Right lobe of liver (tissue), 6 donors: ENCODE results near the gene KMT2E. TPM values are rescaled to one million over a fixed set of nuclear protein-coding genes. Genes with fewer than 3 reads are reported as not detected.
"Not testable (repeated sequence)": the region's sequence is repeated elsewhere in the genome, so short reads cannot be mapped to it uniquely, and the experiment has no call there.

Experiments used
- ATAC-seq, 4 donors: fragments of 200-7000 bp; cut with Tn5 transposase; one replicate each; pipeline ENCODE4 v1.9.1; 2020; ENCODE audit warnings: mild to moderate bottlenecking in 4 of 4, moderate library complexity in 4 of 4
- DNase-seq, 3 donors: peaks; one replicate each; pipeline ENCODE4 v3.0.0-alpha.2; 2020
- H3K27ac ChIP-seq, 3 donors: fragments of 200-600 bp; one replicate each; pipeline ENCODE4 v1.8.0; 2022
- H3K27me3 ChIP-seq, 2 donors: fragments of 200-600 bp; one replicate each; pipeline ENCODE4 v1.8.0; 2022
- H3K36me3 ChIP-seq, 4 donors: fragments of 200-600 bp; sonication (generic) in 1 of 4; one replicate each; pipeline versions ENCODE4 v1.5.1 to v1.8.0; 2017 to 2022; ENCODE audit warnings: control low read depth in 1 of 4
- H3K4me1 ChIP-seq, 4 donors: fragments of 200-600 bp; sonication (generic) in 1 of 4; one replicate each; pipeline versions ENCODE4 v1.5.1 to v1.8.0; 2017 to 2022; ENCODE audit warnings: control low read depth in 1 of 4
- H3K4me3 ChIP-seq, 3 donors: fragments of 200-600 bp; one replicate each; pipeline ENCODE4 v1.8.0; 2022
- H3K9me3 ChIP-seq, 4 donors: fragments of 200-600 bp; sonication (generic) in 1 of 4; one replicate each; pipeline versions ENCODE4 v1.5.1 to v1.8.0; 2017 to 2022; ENCODE audit warnings: control low read depth in 1 of 4
- CTCF ChIP-seq, 4 donors: fragments of 200-600 bp in 3 of 4; fragments of 450-650 bp in 1 of 4; IDR thresholded peaks; one replicate each; pipeline versions ENCODE4 v1.5.1 to v1.8.0; 2016 to 2022; ENCODE audit warnings: antibody characterized with exemption in 4 of 4, mild to moderate bottlenecking in 2 of 4
- POLR2A ChIP-seq: fragments of 450-650 bp; IDR thresholded peaks from one replicate; pipeline ENCODE4 v1.6.1; 2017; ENCODE audit warnings: antibody characterized with exemption, mild to moderate bottlenecking
- WGBS: methylation state at CpG from one replicate; pipeline ENCODE4 v1.1.6; 2018; ENCODE audit warnings: low coverage, low lambda C conversion rate; ENCODE audit not compliant: insufficient coverage; ENCODE audit errors: missing lambda C conversion rate; 5-methylcytosine and 5-hydroxymethylcytosine counted together
- intact Hi-C, 2 donors: fragments of 100-400 bp; cut with DNase I; formaldehyde crosslinking; loops; one replicate each; pipeline versions ENCODE4 v1.11.2 to v1.14.1; 2022
- total RNA-seq, 6 experiments: library from RNA; depleted of rRNA in 2 of 6; stranded (reverse); fragments of >200 nt in 2 of 6; fragmentation: NEBNext Ultra II Directional in 3 of 6; extraction: Animal tissue kit (Norgen Biotek cat#: 25700) in 3 of 6; gene quantifications; one replicate each; pipeline versions ENCODE4 v1.1.0 to v1.2.4, GENCODE V29; 2016 to 2023
- donor health status: DM: no; HTN: yes; CAD: no.
- donor health status: DM: no; HTN: no; CAD: no.
- donor health status: DM: no; HTN: no; CAD: no.
- donor health status: DM: no; HTN: yes; CAD: no.
- donor health status: DM: no; HTN: yes; CAD: no.

The KMT2E gene
- total RNA-seq, 6 experiments from 2014 or later: 21.6 to 31.6 (median 25.3) TPM

GRCh38 chr7:104984585-104985258 is 29.3 kb upstream of the KMT2E start:
- H3K4me3 ChIP-seq: peak overlapping the region; percentile 45 to 74 (median 59)

GRCh38 chr7:104985259-104985617 is 28.8 kb upstream of the KMT2E start:
- H3K4me1 ChIP-seq: peaks cover 0 to 37% (median 9%) of the 10 kb centered on the region in 4 donors
- 33% methylated on average over 1 of the region's 1 CpG for WGBS
- no peak overlapping the region for H3K27ac ChIP-seq

More at GRCh38 chr7:104984585-104985258, 29.3 kb upstream of the KMT2E start:
- 28% methylated on average over 7 of the region's 7 CpGs for WGBS
- TF ChIP-seq CTCF (IDR thresholded peaks at IDR 0.05) (no peak), POLR2A (no peak)
- Histone ChIP-seq H3K36me3 (no peaks in the 10 kb centered on the region), H3K9me3 (no peaks in the 10 kb centered on the region), H3K27ac (peak overlapping the region; percentile 87 to 92 (median 90)), H3K27me3 (no peaks in the 10 kb centered on the region), H3K4me1 (peaks cover 0 to 37% (median 9%) of the 10 kb centered on the region in 4 donors)
- intact Hi-C loops: no loop called here
- DNase-seq: no peak
- ATAC-seq: no peak

GRCh38 chr7:104986628-104987259 is 27.3 kb upstream of the KMT2E start:
- WGBS: 81% methylated on average over 6 of the region's 6 CpGs
- Histone ChIP-seq H3K36me3 (peaks cover 0 to 5% (median 0%) of the 10 kb centered on the region in 4 donors), H3K27me3 (no peaks in the 10 kb centered on the region), H3K4me1 (peaks cover 0 to 37% (median 9%) of the 10 kb centered on the region in 4 donors), H3K27ac (no peak overlapping the region), H3K4me3 (no peak overlapping the region), H3K9me3 (no peaks in the 10 kb centered on the region)
- TF ChIP-seq POLR2A: no peak
- TF ChIP-seq CTCF (IDR thresholded peaks at IDR 0.05): no peak
- intact Hi-C loops: no loop called here
- no peak for ATAC-seq
- DNase-seq: no peak

More at GRCh38 chr7:104985259-104985617, 28.8 kb upstream of the KMT2E start:
- no peak for DNase-seq
- no peaks in the 10 kb centered on the region for H3K27me3 ChIP-seq
- ATAC-seq: no peak
- no peaks in the 10 kb centered on the region for H3K36me3 ChIP-seq
- TF ChIP-seq CTCF (IDR thresholded peaks at IDR 0.05) (no peak), POLR2A (no peak)
- no peak overlapping the region for H3K4me3 ChIP-seq
- H3K9me3 ChIP-seq: no peaks in the 10 kb centered on the region
- intact Hi-C loops: no loop called here

- H3K27me3 ChIP-seq, H3K9me3 ChIP-seq, H3K27ac ChIP-seq, intact Hi-C loops, ATAC-seq, H3K36me3 ChIP-seq, H3K4me3 ChIP-seq, DNase-seq: not testable (repeated sequence)
- WGBS: 87% methylated on average over 4 of the region's 14 CpGs
- H3K4me1 ChIP-seq: peaks cover 0 to 33% (median 9%) of the 10 kb centered on the region in 4 donors
Observed at GRCh38 chr7:104987403-104987802, 26.6 kb upstream of the KMT2E start.

- H3K36me3 ChIP-seq: peaks cover 0 to 5% (median 0%) of the 10 kb centered on the region in 4 donors
- TF ChIP-seq POLR2A (no peak), CTCF (IDR thresholded peaks at IDR 0.05) (no peak)
- H3K4me3 ChIP-seq: no peak overlapping the region
- H3K4me1 ChIP-seq: peaks cover 0 to 27% (median 3%) of the 10 kb centered on the region in 4 donors
- no peaks in the 10 kb centered on the region for H3K27me3 ChIP-seq
- ATAC-seq (no peak), DNase-seq (no peak)
- no peaks in the 10 kb centered on the region for H3K9me3 ChIP-seq
- H3K27ac ChIP-seq: no peak overlapping the region
- intact Hi-C loops: no loop called here
- WGBS: 88% methylated on average over 7 of the region's 7 CpGs
Observed at GRCh38 chr7:104990983-104991382, 23.0 kb upstream of the KMT2E start.
